ENCODE data around the gene RAB11FIP3.

Gene RAB11FIP3

DNA sequence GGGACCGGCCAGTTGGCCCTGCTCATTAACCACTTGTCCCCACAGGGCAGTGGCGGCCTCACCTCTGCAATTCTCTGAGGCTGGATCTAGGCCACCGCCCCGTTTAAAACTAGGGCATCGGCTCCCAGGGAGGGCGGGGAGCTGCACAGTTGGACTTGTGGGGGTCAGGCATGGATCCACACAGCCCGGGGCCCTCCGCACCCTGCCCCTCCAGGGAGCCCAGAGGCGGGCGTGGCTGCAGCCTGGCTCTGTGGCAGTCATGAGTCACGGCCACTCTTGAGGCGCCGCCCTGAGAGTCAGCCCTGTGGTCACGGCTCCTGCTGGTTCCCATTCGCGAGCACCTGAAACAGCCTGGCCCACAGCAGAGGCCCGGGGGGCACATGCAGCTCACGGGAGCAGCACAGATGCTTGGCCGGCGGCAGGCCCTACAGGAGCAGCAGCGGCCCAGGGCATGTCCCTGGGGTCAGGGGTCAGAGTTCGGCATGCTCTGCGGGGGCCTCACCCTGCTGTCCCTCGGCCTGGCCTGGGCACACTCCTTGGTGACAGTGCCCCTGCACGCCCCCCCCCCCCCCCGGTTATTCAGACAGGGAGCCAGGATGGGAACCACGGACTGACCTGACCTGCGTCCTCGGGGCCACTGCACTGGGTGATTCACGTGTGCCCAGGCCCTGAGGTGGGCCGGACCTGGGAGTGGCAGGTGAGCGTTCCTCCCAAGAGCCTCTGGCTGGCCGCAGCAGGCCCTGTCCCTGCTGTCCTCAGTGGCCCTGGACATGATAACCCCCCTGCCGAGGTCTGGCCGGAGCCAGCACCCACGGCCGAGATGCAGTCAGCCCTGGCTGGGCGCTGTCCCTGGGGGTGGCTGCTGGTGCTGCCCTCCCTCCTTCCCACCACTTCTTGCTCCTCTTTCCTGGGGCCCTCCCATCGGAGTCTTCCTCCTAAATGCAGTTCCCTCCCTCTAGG is 110.3 kb downstream of the RAB11FIP3 start:
- DNase-seq, result no peak

DNA sequence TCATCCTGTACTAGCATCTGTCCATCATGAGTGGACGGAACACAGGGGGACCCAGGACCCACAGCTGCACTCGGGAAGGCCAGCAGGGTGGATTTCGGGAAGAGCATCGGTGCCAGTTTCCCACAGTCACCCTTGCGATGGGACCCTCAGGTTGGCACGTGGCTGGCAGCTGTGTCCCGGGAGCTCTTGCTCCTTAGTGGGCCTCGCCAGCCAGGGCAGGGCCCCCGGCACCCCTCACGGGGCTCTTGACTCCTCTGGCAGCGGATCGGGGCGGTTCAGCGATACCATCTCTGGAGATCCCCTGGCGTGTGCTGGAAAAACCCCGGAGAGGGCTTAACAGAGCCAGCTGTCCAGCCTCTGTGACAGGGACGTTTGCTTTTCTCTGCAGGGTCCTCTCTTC is 111.3 kb downstream of the RAB11FIP3 start:
- DNase-seq, result no peak

DNA sequence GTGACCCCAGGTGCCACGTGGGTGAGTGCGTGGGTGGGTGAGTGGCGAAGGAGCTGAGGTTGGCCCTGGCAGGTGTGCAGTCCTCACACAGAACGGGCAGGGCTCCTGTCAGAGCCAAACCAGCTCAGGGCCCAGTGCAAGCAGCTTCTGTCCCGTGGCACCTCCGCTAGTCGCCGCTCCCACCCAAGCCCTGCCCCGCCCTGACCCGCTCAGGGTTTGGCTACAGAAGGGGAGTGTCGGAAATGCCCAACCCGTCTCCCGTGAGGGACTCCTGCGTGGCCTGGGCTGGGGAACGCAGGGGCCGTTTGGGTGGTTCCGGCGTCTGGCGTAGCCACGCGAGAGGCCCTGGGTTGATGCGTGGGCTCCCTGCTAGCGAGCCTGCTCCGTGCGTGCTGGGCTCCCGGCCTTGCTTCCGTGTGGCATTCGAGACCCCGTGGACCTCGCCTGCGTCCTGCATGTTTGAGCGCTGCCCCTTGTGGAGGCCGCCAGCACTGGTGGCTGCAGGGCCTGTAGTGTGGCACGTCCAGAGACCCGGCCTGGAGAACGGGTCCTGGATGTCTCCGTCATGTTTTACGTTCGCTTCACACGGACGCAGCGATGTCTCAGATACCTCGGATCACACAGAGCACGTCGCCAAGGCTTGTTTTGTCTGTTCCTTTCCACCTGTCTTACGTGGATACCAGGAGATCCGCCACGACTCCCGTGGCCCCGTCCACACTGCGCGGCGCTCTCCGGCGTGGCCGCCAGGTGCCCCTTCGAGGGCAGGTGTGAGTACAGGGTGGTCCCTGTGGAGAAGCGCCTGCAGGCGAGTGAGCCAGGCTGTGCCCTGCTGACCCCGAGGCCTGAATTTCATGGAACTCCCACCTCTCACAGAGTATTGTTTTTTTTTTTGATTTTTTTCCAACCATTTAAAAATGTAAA is 112.2 kb downstream of the RAB11FIP3 start:
- no peak for DNase-seq

DNA sequence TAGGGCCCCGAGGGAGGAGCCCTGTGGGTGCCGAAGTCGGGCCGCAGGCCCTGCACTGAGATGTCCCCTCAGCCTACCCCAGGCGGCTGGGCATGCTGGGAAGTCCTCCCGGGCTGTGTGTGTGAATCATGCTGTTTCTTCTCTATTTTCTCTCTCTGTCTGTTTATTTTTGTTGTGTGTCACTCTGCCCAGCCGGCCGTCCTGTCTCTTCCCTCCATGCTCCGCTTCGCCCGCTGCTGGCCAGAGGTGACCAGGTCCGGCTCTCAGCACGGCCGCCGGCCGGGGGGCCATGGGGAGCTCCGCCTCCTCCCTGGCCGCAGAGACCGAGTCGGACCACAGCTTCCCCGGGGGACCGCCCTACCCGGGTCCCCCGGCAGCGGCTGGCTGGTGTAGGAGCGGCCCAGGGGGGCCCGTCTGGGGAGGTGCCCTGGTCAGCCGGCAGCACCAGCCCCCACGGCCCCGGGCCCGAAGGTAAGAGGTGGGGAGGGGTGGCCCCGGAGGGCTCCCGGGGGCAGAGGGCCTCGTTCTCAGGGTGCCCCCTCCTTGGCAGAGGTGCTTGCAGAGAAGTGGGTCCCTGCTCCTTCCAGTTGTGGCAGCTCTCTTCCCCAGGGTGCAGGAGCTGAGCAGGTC is 114.6 kb downstream of the RAB11FIP3 start:
- DNase-seq, result no peak

DNA sequence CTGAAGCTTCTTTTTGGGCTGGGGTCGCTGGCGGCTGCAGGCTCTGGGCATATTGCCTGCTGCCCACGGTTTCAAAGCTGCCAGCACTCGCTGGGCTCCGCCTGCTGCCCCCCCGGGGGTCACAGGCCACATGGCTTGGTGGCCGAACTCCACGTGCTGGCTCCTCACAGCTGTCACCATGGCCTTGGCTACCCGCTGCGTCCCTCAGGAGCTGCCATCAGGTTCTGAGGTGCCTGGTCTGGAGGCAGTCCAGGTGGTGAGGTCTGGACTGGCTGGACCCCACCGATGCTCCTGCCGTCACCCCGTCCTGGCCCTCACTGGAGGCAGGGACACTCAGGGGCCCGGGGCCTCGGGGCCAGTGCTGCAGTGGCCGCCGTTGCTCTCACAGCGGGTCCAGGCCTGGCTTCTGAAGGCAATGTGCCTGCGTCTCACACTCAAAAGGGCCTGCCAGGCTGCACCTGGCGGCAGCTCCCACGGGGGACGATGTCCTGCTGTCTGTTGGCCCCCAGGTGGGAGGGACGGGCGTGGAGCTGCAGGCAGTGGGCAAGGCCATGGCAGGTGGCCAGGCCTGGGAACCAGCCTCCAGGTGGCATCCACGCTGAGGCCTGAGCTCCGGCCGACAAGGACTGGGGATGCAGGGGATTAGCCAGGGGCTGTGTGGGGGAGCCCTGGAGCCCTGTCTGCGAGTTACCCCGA is 115.3 kb downstream of the RAB11FIP3 start:
- no peak for DNase-seq

DNA sequence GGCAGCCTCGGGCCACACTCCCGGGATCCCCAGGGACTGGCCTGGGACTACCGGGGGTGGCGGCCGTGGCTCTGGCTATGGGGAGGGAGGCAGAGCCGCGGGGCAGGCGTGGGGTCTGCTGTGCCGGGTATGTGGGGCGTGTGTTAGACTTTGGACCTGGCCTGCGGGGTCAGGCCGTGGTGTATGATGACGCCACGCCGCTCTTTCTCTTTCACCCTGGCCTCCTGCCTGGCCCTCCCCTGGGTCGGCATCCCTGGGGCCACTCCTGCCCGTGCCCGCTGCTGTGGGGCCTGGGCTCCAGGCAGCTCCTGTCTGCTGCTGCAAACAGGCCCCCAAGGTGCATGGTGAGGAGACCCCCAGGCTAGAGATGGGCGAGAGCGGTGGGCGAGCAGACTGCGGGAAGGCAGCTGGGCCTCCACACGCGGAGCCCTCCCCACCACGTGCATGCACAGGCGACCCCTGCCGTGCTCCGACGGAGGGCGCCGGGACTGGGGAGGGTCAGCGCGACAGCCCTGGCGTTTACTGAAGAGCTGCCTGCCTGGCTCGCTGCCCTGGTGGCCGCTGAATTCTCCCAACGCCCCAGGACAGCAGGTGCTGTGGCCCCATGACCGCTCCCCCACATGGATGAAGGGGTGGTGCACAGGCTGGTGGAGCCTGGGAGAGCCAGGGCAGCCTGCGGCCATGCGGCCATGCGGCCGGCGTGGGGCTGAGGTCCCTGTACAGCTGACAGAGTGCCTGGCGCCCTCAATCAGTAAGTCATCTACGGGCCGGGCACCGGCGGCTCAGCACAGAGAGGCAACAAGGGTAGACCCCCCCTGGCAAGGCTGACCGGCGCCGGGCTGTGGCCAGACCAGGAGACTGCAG is 118.1 kb downstream of the RAB11FIP3 start:
- no peak for DNase-seq

DNA sequence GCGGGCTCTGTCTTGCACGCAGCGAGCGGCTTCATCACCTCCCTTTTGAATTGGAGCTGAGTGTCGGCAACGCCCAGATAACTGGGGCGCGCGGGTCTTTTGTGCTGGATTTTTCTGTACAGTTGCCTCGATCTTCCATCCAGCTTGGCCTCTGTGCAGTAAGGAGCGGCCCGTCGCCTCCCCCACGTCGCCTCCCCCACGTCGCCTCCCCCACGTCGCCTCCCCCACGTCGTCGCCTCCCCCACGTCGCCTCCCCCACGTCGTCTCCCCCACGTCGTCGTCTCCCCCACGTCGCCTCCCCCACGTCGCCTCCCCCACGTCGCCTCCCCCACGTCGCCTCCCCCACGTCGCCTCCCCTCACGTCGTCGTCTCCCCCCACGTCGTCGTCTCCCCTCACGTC is 119.1 kb downstream of the RAB11FIP3 start:
- DNase-seq, result no peak

DNA sequence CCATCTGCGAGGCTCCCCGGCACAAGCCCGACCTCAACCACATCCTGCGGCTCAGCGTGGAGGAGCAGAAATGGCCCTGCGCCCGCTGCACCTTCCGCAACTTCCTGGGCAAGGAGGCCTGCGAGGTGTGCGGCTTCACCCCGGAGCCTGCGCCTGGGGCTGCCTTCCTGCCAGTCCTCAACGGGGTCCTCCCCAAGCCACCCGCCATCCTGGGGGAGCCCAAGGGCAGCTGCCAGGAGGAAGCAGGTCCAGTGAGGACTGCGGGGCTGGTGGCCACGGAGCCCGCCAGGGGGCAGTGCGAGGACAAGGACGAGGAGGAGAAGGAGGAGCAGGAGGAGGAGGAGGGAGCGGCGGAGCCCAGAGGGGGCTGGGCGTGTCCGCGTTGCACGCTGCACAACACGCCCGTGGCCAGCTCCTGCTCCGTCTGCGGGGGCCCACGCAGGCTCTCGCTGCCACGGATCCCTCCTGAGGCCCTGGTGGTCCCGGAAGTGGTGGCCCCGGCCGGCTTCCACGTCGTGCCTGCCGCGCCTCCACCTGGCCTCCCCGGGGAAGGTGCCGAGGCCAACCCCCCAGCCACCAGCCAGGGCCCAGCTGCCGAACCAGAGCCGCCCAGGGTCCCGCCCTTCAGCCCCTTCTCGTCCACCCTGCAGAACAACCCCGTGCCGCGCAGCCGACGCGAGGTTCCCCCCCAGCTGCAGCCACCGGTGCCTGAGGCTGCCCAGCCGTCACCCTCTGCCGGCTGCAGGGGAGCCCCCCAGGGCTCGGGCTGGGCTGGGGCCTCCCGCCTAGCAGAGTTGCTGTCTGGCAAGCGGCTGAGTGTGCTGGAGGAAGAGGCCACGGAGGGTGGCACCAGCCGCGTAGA is 121.7 kb downstream of the RAB11FIP3 start:
- peak; percentile 43 for DNase-seq

DNA sequence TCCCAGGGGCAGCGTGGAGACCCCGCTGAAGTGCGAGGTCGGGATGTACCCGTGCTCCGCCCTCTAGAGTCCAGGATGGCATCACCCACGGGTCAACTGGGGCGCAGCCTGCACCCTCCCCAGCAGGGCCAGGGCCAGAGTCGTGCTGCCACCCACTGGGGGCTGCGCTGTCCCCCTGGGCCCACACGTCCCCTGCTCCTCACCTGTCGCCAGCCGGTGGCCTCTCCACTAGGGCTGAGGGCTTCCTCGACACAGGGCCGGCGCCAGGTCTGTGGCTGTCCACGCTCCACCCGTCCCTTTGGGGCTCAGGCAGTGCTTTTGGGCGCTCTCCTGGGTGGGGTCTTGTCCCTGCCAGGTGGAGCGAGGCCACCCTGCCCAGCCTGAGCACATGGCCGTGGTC is 123.1 kb downstream of the RAB11FIP3 start:
- DNase-seq, result no peak

DNA sequence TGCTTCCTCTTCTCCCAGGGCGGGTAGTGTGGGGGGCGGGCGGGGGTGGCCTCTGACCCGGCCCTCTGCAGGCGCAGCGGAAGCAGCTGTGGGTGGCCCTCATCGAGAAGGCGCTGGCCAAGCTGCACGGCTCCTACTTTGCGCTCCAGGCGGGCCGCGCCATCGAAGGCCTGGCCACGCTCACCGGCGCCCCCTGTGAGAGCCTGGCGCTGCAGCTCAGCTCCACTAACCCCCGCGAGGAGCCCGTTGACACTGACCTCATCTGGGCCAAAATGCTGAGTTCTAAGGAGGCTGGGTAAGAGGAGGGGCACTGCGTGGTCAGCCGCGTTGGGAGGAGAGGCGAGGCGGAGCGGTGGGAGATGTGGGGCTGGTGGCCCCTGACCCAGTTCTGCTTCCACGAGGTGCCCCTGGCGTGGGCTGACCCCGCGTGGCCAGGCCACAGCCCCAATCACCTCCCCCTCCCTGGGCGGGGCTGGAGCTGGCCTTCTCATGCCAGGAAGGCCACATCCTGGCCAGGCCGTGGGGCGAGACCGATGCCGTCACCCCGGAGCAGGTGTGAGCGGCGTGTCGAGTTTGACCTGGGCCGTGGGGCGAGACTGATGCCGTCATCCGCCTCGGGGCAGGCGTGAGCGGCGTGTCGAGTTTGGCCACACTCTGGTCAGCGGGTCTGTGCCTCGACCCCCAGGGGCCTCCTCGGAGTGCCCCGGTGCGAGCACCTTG is 124.3 kb downstream of the RAB11FIP3 start:
- no peak for DNase-seq

DNA sequence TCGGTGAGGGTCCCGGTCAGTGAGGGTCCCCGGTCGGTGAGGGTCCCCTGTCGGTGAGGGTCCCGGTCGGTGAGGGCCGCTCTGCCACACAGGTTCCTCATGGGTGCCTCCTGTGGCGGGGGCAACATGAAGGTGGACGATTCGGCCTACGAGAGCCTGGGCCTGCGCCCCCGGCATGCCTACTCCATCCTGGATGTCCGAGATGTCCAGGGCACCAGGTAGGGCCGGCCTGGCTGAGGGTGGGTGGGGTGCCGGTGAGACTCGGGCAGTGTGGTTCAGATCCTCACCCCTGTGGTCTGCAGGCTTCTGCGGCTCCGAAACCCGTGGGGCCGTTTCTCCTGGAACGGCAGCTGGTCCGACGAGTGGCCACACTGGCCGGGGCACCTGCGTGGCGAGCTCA is 125.8 kb downstream of the RAB11FIP3 start:
- DNase-seq, result no peak

DNA sequence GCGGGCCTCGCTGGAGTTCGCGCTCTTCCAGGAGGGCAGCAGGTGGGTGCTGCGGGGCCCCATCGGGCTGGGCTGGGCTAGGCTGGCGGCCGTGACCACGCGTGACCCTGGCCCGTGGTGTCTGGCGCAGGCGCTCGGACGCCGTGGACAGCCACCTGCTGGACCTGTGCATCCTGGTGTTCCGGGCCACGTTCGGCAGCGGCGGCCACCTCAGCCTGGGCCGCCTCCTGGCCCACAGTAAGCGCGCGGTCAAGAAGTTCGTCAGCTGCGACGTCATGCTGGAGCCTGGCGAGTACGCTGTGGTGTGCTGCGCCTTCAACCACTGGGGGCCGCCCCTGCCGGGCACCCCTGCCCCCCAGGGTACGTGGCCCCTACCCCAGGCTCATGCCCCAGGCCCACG is 126.7 kb downstream of the RAB11FIP3 start:
- DNase-seq, result no peak

DNA sequence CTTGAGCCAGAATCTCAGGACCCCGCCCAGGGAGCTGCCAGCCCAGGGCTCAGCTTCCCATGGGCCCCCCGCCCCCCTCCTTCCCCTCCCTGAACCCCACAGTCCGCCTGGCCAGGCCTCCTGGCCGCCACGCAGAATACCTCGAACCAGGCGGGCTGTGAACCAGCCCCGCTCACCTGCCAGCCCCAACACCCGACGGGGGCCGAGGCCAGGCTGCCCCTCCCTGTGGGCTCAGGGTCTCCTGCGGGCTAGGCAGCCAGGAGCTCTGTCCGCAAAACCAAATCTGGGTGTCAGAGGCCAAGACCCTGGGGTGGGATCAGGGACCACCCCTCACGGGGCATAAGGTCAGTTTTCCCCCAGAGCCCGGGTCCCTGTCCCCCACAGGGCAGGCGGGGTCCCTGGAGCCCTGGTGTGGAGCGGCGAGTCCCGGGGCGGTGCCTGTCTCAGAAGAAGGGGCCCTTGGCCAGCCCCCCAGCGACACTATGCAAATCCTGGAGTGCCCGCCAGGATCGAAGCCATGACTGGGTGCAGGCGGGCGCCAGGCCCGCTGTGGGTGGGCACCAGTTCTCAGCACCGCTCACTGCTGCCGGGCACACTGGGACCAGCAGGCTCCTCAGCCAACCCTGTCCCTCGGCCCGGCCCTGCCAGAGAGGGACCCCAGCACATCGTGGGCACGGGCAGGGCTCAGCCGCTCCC is 128.3 kb downstream of the RAB11FIP3 start:
- no peak for DNase-seq

DNA sequence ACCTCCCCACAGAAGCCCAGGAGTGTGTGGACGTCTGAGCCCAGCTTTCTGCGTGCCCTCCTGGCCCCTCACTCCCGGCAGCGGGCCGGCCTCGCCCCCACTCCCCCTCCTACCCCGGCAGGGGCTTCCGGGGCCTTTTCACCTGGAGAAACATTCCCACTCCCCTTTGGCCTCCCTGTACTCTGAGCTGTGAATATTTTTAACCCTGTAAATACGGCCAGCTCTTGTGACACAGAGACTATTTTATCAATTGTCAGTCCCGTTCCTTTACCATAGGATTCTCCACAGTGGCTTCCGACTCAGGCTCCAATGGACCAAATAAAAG is 128.8 kb downstream of the RAB11FIP3 start:
- DNase-seq, result no peak

DNA sequence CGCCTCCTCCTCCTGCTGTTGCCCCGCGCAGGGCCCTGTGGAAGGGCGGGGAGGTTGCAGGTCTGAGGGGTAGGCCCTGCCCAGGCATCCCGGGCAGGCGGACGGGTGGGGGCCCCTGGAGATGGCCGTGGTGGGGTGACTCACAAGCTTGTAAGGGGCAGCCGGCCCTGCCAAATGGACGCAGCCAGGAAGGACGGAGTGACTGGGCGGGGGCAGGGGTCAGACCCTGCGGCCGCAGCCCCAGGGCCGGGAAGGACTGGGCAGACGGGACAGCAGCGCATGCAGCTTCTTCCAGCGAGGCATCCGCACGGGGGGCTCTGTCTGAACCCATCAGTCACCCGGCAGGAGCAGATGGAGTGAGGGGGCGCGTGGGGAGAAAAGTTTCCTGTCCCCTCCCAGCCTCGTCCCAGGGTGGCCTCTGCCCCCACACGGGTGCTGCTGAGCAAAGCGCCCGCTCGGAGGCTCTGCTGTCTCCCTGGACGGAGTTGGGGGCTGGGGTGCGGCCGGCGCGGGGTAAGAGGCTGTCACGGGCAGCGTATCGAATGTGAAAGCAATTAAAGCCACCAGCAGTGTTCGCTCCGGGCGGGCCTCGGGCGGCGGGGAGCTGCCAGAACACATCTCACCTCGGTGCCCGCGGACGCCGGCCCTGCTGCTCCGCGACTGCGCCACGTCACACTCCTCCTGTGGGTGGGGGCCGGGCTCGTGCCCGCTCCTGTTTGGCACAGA is 129.4 kb downstream of the RAB11FIP3 start:
- no peak for DNase-seq

DNA sequence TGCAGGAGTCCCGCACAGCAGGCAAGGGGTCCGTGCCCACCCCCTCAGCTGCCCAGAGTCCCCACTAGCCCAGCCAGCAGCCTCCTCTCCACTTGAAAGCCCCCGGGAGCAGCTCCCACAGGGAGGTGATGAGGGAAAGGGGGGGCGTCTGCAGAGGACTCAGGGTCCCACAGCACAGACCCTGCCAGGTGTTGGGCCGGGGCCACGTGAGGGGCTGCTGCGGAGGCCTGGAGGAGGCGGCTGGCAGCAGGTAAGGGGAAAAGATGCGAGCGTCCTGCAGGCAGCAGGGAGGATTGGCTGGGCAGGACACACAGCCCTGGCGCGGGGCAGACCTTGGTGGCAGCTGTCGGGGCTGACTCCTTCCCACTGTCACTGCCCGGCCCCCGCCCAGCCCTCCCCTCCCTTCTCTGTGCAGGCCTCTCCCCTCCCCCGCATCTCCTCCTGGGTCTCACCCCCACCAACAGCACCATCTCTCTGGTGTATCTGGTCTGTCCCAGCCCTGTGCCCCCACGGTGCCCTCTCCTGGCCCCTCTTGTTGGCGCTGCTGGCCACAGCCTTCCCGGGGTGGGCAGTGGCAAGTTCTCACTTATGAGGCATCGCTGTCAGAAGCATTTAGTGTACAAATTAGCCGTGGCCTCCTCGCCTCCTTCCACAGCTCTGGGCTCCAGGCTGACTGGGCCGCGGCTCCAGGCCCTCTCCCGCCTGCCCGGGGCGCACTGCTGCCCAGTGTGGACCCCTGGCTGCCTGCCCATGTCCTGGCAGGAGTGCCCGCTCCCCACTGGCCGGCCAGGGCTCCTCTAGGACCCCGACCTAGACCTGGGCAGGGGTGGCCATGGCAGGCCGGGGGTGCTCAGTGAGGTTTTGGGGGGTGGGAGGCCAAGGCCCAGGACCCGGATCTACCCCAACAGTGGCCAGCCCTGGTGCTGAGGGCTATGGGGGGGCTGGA is 130.4 kb downstream of the RAB11FIP3 start:
- DNase-seq, result no peak

DNA sequence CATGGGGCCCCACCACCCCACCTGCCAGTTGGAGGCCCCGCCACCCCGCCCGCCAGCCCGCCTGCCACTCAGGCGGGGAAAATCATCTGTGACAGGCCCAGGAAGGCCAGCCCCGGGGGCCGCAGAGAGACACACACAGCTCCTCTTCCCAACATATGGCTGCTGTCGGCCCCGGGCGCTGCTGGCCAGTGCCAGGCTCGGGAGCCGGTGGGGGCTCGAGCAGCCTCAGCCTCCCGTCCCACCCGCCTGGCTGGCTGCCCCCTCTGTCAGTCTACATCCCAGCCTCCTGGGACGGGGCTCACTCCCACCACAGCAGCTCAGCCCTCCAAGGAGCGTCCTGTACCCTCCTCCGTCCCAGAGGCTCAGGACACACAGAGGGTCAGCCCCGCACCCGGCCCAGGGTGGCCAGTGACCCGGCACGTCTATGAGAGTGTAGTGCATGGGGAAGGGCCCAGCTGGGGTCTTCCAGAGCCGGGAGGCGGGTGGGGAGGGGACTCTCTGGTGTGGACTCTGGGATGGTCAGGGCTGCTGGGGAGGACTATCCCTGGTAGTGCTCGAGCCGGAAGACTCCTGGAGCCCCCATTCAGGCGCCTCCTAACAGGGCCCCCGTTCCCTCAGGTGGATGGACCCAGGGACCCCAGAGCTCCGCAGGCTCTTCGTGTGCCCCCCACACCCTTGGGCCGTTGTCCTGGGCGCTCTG is 131.2 kb downstream of the RAB11FIP3 start:
- no peak for DNase-seq

Measured in effector CD8-positive, alpha-beta T cell (primary cell).